Smooth muscle cell (in vitro differentiated cells): ENCODE data around the gene FAM162A. TPM values are rescaled to one million over a fixed set of nuclear protein-coding genes. Genes with fewer than 3 reads are reported as not detected.

ENCODE experiments used
- DNase-seq: peaks from one replicate; lab custom pipeline; 2025; ENCODE audit not compliant: unreplicated experiment; lab: John Stamatoyannopoulos, UW
- H2AFZ ChIP-seq: fragments of 200-600 bp; sonication (generic); 2 replicates; pipeline ENCODE4 v1.6.0; 2016; ENCODE audit warnings: antibody characterized with exemption, low read depth, mild to moderate bottlenecking
- H3F3A ChIP-seq: fragments of 200-600 bp; sonication (generic); 2 replicates; pipeline ENCODE4 v1.6.0; 2017; ENCODE audit warnings: antibody characterized with exemption, low read depth
- H3K27ac ChIP-seq: fragments of 200-600 bp; sonication (generic); 2 replicates; pipeline ENCODE4 v1.5.1; 2016; ENCODE audit warnings: low read depth, mild to moderate bottlenecking
- H3K27me3 ChIP-seq: fragments of 200-600 bp; sonication (generic); 2 replicates; pipeline ENCODE4 v1.6.1; 2016; ENCODE audit warnings: low read depth, mild to moderate bottlenecking
- H3K36me3 ChIP-seq: fragments of 200-600 bp; sonication (generic); 2 replicates; pipeline ENCODE4 v1.5.1; 2016; ENCODE audit warnings: low read depth
- H3K4me1 ChIP-seq: fragments of 200-600 bp; sonication (generic); 2 replicates; pipeline ENCODE4 v1.5.1; 2016; ENCODE audit warnings: low read depth
- H3K4me2 ChIP-seq: fragments of 200-600 bp; sonication (generic); 2 replicates; pipeline ENCODE4 v1.6.0; 2016; ENCODE audit warnings: mild to moderate bottlenecking
- H3K4me3 ChIP-seq: fragments of 200-600 bp; sonication (generic); 2 replicates; pipeline ENCODE4 v1.5.1; 2016; ENCODE audit warnings: mild to moderate bottlenecking
- H3K79me2 ChIP-seq: fragments of 200-600 bp; sonication (generic); 2 replicates; pipeline ENCODE4 v1.6.0; 2016; ENCODE audit warnings: low read depth, mild to moderate bottlenecking
- H3K9ac ChIP-seq: fragments of 200-600 bp; sonication (generic); 2 replicates; pipeline ENCODE4 v1.6.0; 2016; ENCODE audit warnings: low read depth
- H3K9me3 ChIP-seq: fragments of 200-600 bp; sonication (generic); replicated peaks from 2 replicates; pipeline ENCODE4 v1.5.1; 2016; ENCODE audit warnings: low read depth
- H4K20me1 ChIP-seq: fragments of 200-600 bp; sonication (generic); 2 replicates; pipeline ENCODE4 v1.6.0; 2016; ENCODE audit warnings: low read depth
- WGBS: methylation state at CpG from one replicate; pipeline ENCODE4 v1.1.7; 2016; ENCODE audit warnings: low lambda C conversion rate; 5-methylcytosine and 5-hydroxymethylcytosine counted together
- polyA plus RNA-seq: library from polyadenylated mRNA; unstranded; fragments of >200 nt; fragmentation: Nextera tagmentation; extraction: Ambion mirVana; gene quantifications from 2 replicates; pipeline ENCODE4 v1.2.1, GENCODE V29; 2016
- total RNA-seq: library from RNA; depleted of rRNA; stranded (reverse); fragments of >200 nt; gene quantifications from 2 replicates; pipeline ENCODE4 v1.2.3, GENCODE V29; 2014
- TF ChIP-seq, protein P1 (sequence below): fragments of 200-600 bp; sonication (generic); IDR thresholded peaks from 2 replicates; pipeline ENCODE4 v1.5.1; 2017; ENCODE audit warnings: borderline replicate concordance, mild to moderate bottlenecking, antibody characterized with exemption; ENCODE audit not compliant: insufficient read depth, poor library complexity, severe bottlenecking

FAM162A gene
- total and polyA plus RNA-seq, 2 experiments from 2014 or later: 117 to 219 TPM

DNA sequence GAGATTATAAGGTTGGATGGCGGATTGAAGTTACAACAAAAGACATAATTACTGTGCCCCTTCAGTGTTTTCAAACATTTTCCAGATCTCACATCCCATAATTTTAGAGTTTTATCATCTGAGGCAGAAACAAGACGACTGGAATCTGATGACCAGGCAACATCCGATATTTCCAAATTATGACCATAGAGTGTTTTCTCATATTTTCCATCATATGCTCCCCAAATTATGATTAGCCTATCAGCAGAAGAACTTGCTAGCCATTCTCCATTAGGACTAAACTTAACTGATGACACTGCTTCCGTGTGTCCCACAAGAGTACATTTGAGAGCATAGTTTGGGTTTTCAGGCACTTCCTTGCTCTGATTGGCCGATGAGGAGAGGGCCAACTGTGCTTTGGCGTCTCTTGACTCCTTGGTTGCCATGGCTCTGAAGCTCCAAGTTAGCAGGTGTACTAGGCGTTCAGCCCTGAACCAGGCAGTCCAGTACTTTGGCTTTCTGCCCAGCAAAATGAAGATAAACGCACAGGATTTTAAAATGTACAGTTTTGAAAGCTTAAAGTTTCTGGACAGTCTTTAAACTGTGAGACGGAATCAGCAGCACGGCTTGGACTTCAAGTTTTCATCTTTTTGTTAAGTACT lies 31.2 kb downstream of the FAM162A start:
- H3K4me3 ChIP-seq: peak overlapping the region; percentile 82
- H3K4me2 ChIP-seq: peak overlapping the region; percentile 96
- WGBS: 32% methylated on average over 10 of the region's 10 CpGs
- peaks cover 26% of the 10 kb centered on the region for H3K79me2 ChIP-seq
- peak overlapping the region; percentile 36 for H3K9ac ChIP-seq
- TF ChIP-seq, protein P1, sequence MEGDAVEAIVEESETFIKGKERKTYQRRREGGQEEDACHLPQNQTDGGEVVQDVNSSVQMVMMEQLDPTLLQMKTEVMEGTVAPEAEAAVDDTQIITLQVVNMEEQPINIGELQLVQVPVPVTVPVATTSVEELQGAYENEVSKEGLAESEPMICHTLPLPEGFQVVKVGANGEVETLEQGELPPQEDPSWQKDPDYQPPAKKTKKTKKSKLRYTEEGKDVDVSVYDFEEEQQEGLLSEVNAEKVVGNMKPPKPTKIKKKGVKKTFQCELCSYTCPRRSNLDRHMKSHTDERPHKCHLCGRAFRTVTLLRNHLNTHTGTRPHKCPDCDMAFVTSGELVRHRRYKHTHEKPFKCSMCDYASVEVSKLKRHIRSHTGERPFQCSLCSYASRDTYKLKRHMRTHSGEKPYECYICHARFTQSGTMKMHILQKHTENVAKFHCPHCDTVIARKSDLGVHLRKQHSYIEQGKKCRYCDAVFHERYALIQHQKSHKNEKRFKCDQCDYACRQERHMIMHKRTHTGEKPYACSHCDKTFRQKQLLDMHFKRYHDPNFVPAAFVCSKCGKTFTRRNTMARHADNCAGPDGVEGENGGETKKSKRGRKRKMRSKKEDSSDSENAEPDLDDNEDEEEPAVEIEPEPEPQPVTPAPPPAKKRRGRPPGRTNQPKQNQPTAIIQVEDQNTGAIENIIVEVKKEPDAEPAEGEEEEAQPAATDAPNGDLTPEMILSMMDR: no peak
- peaks cover 15% of the 10 kb centered on the region for H3K4me1 ChIP-seq
- H2AFZ ChIP-seq: peak overlapping the region; percentile 70
- H3F3A ChIP-seq: peaks cover 2% of the 10 kb centered on the region
- no peaks in the 10 kb centered on the region for H4K20me1 ChIP-seq
- no peaks in the 10 kb centered on the region for H3K9me3 ChIP-seq
- no peaks in the 10 kb centered on the region for H3K36me3 ChIP-seq
- no peaks in the 10 kb centered on the region for H3K27me3 ChIP-seq
- peak overlapping the region; percentile 85 for H3K27ac ChIP-seq
- no peak for DNase-seq

DNA sequence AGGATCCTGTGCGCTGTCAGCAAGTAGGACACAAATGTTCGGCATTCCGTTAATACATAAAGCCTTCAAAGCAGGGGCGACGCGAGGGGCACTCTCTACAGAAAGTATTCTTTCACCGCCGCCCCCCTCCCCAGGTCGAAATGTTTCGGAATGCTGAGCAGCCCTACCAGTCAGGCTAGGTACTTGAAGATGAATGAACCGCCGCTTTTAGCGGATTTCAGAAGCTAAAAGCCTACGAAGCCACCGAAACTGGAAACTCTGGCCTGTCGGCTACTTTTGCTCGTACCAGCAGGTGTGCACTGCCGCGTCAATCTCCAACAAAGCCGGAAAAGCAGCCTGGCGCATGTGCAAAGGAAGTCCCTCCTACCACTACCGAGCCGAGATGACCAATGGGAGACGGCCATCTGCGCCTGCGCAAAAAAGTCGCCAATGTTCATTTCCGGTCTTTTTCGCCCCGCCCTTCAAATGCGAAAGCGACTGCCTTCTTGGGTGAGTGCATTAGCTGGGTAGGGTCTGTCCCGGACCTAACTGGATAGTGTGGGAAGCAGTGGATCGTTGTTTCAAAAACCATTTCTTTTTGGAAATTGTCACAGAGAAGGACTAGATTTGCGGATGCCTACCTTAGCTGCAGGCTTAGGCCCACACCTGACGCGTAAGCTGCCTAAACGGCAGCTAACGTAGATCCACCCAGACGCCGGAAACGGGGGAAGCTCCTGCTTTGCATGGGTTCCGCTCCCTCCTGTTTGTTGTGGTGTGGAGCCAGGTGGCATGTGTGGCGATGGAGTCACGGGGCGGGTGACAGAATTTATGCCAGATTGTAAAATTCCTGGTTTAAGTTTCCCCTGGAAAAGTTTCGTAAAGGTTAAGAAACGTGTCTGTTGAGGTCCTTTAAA lies 32.0 kb downstream of the FAM162A start, which contains the start of gene WDR5B:
Gene WDR5B (minus strand): TSS at position 301 of the 893 bp plus-strand sequence. CDS start 534 bp downstream, outside the sequence.
- TF ChIP-seq, protein P1: no peak
- peak within 1 kb of the TSS; percentile 96 for H3K4me2 ChIP-seq
- H4K20me1 ChIP-seq: no peaks in the 10 kb centered on the region
- H3K9ac ChIP-seq: peak within 1 kb of the TSS; percentile 78
- peaks cover 15% of the 10 kb centered on the region for H3K4me1 ChIP-seq
- DNase-seq: no peak
- H3K36me3 ChIP-seq: no peaks in the 10 kb centered on the region
- H3K4me3 ChIP-seq: peak within 1 kb of the TSS; percentile 82
- peak within 1 kb of the TSS; percentile 85 for H3K27ac ChIP-seq
- H2AFZ ChIP-seq: peak within 1 kb of the TSS; percentile 70
- peaks cover 26% of the 10 kb centered on the region for H3K79me2 ChIP-seq
- no peaks in the 10 kb centered on the region for H3K9me3 ChIP-seq
- peaks cover 5% of the 10 kb centered on the region for H3F3A ChIP-seq
- H3K27me3 ChIP-seq: no peaks in the 10 kb centered on the region
- WGBS: 1% methylated on average over 48 of the region's 48 CpGs

- Histone ChIP-seq H3K4me3 (peak overlapping the region; percentile 82), H3K79me2 (peaks cover 26% of the 10 kb centered on the region), H3K9ac (peak overlapping the region; percentile 78), H4K20me1 (no peaks in the 10 kb centered on the region), H3K9me3 (no peaks in the 10 kb centered on the region), H3F3A (peaks cover 5% of the 10 kb centered on the region), H3K4me1 (peaks cover 15% of the 10 kb centered on the region), H3K36me3 (no peaks in the 10 kb centered on the region), H2AFZ (no peak overlapping the region), H3K4me2 (peak overlapping the region; percentile 96), H3K27ac (peak overlapping the region; percentile 85), H3K27me3 (no peaks in the 10 kb centered on the region)
- TF ChIP-seq, protein P1: no peak
- DNase-seq: no peak
- WGBS: 66% methylated on average over 14 of the region's 14 CpGs
Observed at GRCh38 chr3:122416966-122417365, 33.0 kb downstream of the FAM162A start.
